ENCODE data around the gene EFNA2. TPM values are rescaled to one million over a fixed set of nuclear protein-coding genes. Genes with fewer than 3 reads are reported as not detected.
"Not testable (repeated sequence)": the region's sequence is repeated elsewhere in the genome, so short reads cannot be mapped to it uniquely, and the experiment has no call there.

Gene EFNA2
- total RNA-seq, 1 donor from 2014 or later, result 14.6 TPM

GRCh38 chr19:1317274-1318003, 31.8 kb downstream of the EFNA2 start:
- Mint-ChIP-seq H3K27me3 (ENCODE audit: unreplicated experiment) (peaks cover 5% of the 10 kb centered on the region), H3K9me3 (ENCODE audit: unreplicated experiment) (no peaks in the 10 kb centered on the region), H3K27ac (ENCODE audit: unreplicated experiment) (no peak overlapping the region), H3K36me3 (ENCODE audit: low read depth, unreplicated experiment) (no peaks in the 10 kb centered on the region), H3K4me1 (ENCODE audit: unreplicated experiment) (no peaks in the 10 kb centered on the region), H3K4me3 (ENCODE audit: unreplicated experiment) (no peak overlapping the region)
- TF ChIP-seq, protein P1, sequence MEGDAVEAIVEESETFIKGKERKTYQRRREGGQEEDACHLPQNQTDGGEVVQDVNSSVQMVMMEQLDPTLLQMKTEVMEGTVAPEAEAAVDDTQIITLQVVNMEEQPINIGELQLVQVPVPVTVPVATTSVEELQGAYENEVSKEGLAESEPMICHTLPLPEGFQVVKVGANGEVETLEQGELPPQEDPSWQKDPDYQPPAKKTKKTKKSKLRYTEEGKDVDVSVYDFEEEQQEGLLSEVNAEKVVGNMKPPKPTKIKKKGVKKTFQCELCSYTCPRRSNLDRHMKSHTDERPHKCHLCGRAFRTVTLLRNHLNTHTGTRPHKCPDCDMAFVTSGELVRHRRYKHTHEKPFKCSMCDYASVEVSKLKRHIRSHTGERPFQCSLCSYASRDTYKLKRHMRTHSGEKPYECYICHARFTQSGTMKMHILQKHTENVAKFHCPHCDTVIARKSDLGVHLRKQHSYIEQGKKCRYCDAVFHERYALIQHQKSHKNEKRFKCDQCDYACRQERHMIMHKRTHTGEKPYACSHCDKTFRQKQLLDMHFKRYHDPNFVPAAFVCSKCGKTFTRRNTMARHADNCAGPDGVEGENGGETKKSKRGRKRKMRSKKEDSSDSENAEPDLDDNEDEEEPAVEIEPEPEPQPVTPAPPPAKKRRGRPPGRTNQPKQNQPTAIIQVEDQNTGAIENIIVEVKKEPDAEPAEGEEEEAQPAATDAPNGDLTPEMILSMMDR (IDR thresholded peaks at IDR 0.05; ENCODE audit: unreplicated experiment), result no peak
- DNase-seq (ENCODE audit: low spot score), result no peak

DNA sequence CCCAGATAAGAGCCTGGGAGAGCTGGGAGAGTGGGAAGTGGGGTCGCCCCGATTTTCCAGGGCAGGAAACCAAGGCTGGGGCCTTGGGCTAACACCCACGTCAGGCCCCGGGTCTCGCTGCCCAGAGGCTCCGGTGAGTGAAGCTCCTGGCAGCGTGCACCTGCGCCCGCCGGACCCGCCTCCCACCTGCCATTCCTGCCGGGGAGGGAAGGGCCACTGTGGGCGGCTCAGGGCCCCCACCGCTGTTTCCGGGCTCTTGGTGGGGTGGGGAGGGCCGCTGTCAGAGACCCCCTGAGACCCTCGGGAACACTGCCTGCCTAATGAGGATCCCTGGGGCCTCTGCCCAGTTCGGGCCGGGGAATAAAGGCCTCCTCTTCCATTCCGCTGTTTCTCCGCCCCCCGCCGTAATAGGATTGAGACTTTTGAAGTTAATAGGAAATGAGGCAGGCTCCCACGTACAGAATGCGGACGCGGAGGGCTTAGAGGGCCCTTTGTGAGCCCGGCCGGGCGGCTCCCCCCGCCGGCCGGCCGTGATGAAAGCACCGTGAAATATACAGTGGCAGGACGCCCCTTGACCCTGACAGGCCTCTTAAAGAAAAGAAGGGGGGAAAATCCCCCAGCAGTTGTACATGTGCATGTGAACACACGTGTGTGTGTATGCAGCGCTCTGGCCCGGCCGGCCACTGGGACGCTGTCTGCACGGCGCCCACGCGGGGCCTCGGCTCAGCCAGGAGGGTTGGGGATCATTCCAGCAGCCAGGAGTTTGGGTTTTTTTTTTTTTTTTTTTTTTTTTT, 33.2 kb downstream of the EFNA2 start:
- no peaks in the 10 kb centered on the region for H3K36me3 Mint-ChIP-seq (ENCODE audit: low read depth, unreplicated experiment)
- no peaks in the 10 kb centered on the region for H3K9me3 Mint-ChIP-seq (ENCODE audit: unreplicated experiment)
- no peaks in the 10 kb centered on the region for H3K4me1 Mint-ChIP-seq (ENCODE audit: unreplicated experiment)
- H3K4me3 Mint-ChIP-seq (ENCODE audit: unreplicated experiment), result no peak overlapping the region
- peaks cover 6% of the 10 kb centered on the region for H3K27me3 Mint-ChIP-seq (ENCODE audit: unreplicated experiment)
- TF ChIP-seq, protein P1 (IDR thresholded peaks at IDR 0.05; ENCODE audit: unreplicated experiment), result no peak
- DNase-seq (ENCODE audit: low spot score), result no peak
- H3K27ac Mint-ChIP-seq (ENCODE audit: unreplicated experiment), result no peak overlapping the region

DNA sequence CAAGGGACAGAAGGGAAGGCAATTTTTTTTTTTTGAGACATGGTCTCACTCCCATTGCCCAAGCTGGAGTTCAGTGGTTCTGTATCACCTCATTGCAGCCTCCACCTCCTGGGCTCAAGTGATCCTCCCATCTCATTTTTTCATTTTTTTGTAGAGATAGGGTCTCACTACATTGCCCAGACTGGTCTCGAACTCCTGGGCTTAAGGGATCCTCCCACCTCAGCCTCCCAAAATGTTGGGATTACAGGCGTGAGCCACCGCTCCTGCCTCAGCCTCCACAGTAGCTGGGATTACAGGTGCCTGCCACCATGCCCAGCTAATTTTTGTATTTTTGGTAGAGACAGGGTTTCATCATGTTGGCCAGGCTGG, 34.6 kb downstream of the EFNA2 start:
- not testable (repeated sequence) for H3K9me3 Mint-ChIP-seq (ENCODE audit: unreplicated experiment); H3K36me3 Mint-ChIP-seq (ENCODE audit: low read depth, unreplicated experiment); H3K27ac Mint-ChIP-seq (ENCODE audit: unreplicated experiment); H3K27me3 Mint-ChIP-seq (ENCODE audit: unreplicated experiment); H3K4me1 Mint-ChIP-seq (ENCODE audit: unreplicated experiment); H3K4me3 Mint-ChIP-seq (ENCODE audit: unreplicated experiment); DNase-seq (ENCODE audit: low spot score)

GRCh38 chr19:1321539-1321938, 35.9 kb downstream of the EFNA2 start:
- Mint-ChIP-seq H3K9me3 (ENCODE audit: unreplicated experiment) (no peaks in the 10 kb centered on the region), H3K27me3 (ENCODE audit: unreplicated experiment) (peaks cover 9% of the 10 kb centered on the region), H3K27ac (ENCODE audit: unreplicated experiment) (no peak overlapping the region), H3K4me3 (ENCODE audit: unreplicated experiment) (no peak overlapping the region), H3K4me1 (ENCODE audit: unreplicated experiment) (no peaks in the 10 kb centered on the region), H3K36me3 (ENCODE audit: low read depth, unreplicated experiment) (no peaks in the 10 kb centered on the region)
- DNase-seq (ENCODE audit: low spot score), result no peak
- TF ChIP-seq, protein P1 (IDR thresholded peaks at IDR 0.05; ENCODE audit: unreplicated experiment), result no peak

DNA sequence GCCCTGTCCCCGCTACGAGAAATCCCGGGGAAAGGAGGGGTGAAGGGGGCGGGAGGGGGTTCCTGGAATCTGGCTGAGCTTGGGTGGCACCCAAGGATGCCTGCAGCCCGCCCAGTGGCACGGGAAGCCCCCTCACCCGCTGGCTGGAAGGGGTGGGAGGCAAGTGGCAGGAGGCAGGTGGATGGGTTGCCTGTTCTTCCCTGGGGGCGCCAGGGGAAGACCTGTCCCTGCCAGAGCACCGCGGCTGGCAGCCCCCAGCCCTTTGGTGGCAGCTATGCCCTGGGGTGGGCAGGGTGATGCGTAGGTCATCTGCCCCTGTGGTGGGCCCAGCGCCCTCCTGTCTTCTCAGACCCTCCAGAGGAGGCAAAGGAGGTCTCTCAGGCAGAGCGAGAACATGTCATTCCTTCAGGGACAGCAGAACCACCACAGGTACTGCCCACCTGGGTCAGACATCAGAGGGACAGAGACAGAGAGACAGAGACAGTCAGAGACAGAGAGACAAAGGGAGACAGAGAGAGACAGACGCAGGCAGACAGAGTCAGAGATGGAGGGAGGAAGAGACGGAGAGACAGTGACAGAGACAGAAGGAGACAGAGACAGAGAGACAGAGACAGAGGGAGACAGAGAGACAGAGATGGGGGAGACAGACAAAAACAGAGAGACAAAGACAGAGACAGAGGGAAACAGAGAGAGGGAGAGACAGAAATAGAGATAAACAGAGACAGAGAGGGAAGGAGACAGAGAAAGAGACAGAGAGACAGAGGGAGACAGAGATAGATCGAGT, 36.7 kb downstream of the EFNA2 start:
- no peak for DNase-seq (ENCODE audit: low spot score)
- Mint-ChIP-seq H3K27me3 (ENCODE audit: unreplicated experiment) (peaks cover 6% of the 10 kb centered on the region), H3K27ac (ENCODE audit: unreplicated experiment) (no peak overlapping the region), H3K4me3 (ENCODE audit: unreplicated experiment) (no peak overlapping the region), H3K4me1 (ENCODE audit: unreplicated experiment) (no peaks in the 10 kb centered on the region), H3K36me3 (ENCODE audit: low read depth, unreplicated experiment) (no peaks in the 10 kb centered on the region), H3K9me3 (ENCODE audit: unreplicated experiment) (no peaks in the 10 kb centered on the region)
- TF ChIP-seq, protein P1 (IDR thresholded peaks at IDR 0.05; ENCODE audit: unreplicated experiment), result no peak

Measured in endothelial cell (in vitro differentiated cells).